A549 (cell line): ENCODE results near the gene BACE1. TPM values are rescaled to one million over a fixed set of nuclear protein-coding genes. Genes with fewer than 3 reads are reported as not detected.
A peak's percentile ranks its signal among the peaks of the same experiment; 100 is the strongest.

Experiments
- ATAC-seq, 2 experiments: fragments of 200-7000 bp in 1 of 2; fragments of >200 bp in 1 of 2; cut with Nextera tagmentation in 1 of 2; cut with Tn5 transposase in 1 of 2; 3 replicates each; pipeline versions ENCODE4 v1.8.0 to v1.9.1; 2018 to 2020; ENCODE audit warnings: mild to moderate bottlenecking in 1 of 2, moderate library complexity in 1 of 2
- CTCF ChIA-PET: fragments of 300-600 bp; sonication (Branson Sonifier 250); formaldehyde crosslinking; extraction: SDS; loops from one replicate; lab custom pipeline; 2021; ENCODE audit warnings: antibody characterized with exemption, inconsistent platforms; lab: Yijun Ruan, JAX
- POLR2A ChIA-PET: fragments of 350-600 bp; formaldehyde crosslinking; extraction: SDS; loops from one replicate; lab custom pipeline; 2021; ENCODE audit warnings: antibody characterized with exemption, inconsistent platforms; lab: Yijun Ruan, JAX
- DNase-seq, 2 experiments: peaks; one replicate each; pipeline versions ENCODE4 v3.0.0 to v3.0.0-alpha.2; 2011 to 2016; ENCODE audit warnings: low read depth in 1 of 2, low spot score in 1 of 2
- FAIRE-seq: peaks from 2 replicates; lab custom pipeline; 2011; peaks lifted over from hg19 to GRCh38; lab: Jason Lieb, UNC
- H3K27ac ChIP-seq, 2 experiments: fragments of >200 bp; sonication (Bioruptor Twin); formaldehyde crosslinking; 3 replicates each; pipeline ENCODE4 v1.5.1; 2016 to 2017
- H3K4me1 ChIP-seq: fragments of >200 bp; sonication (Bioruptor Twin); formaldehyde crosslinking; 3 replicates; pipeline ENCODE4 v1.6.1; 2016
- H3K4me2 ChIP-seq: fragments of >200 bp; sonication (Bioruptor Twin); formaldehyde crosslinking; 3 replicates; pipeline ENCODE4 v1.6.1; 2016
- H3K4me3 ChIP-seq: fragments of >200 bp; sonication (Bioruptor Twin); formaldehyde crosslinking; 3 replicates; pipeline ENCODE4 v1.5.1; 2016
- H3K9me3 ChIP-seq: fragments of >200 bp; sonication (Bioruptor Twin); formaldehyde crosslinking; 3 replicates; pipeline ENCODE4 v1.6.1; 2016
- CBX2 ChIP-seq: fragments of 200-600 bp; sonication (generic); IDR thresholded peaks from 2 replicates; pipeline ENCODE4 v1.6.1; 2016; ENCODE audit warnings: low read depth, mild to moderate bottlenecking, borderline replicate concordance
- CHD2 ChIP-seq: fragments of 150-350 bp; IDR thresholded peaks from 2 replicates; pipeline ENCODE4 v1.6.1; 2014; ENCODE audit warnings: low read length; ENCODE audit not compliant: partially characterized antibody
- CHD4 ChIP-seq: fragments of 200-600 bp; sonication (generic); IDR thresholded peaks from 2 replicates; pipeline ENCODE4 v1.6.1; 2016; ENCODE audit warnings: antibody characterized with exemption, mild to moderate bottlenecking, borderline replicate concordance
- E2F6 ChIP-seq: IDR thresholded peaks from 2 replicates; pipeline ENCODE4 v1.6.1; 2012; ENCODE audit warnings: low read depth, borderline replicate concordance
- EHF ChIP-seq: fragments of 250-450 bp; sonication (Bioruptor Pico); IDR thresholded peaks from 2 replicates; pipeline ENCODE4 v1.5.0; 2020; ENCODE audit warnings: mild to moderate bottlenecking
- ELK1 ChIP-seq: fragments of 150-350 bp; IDR thresholded peaks from 2 replicates; pipeline ENCODE4 v1.6.1; 2014; ENCODE audit warnings: low read depth, mild to moderate bottlenecking, low read length
- FOSB ChIP-seq: fragments of 250-450 bp; sonication (Bioruptor Pico); IDR thresholded peaks from 2 replicates; pipeline ENCODE4 v1.5.0; 2020; ENCODE audit warnings: mild to moderate bottlenecking, moderate library complexity
- FOSL2 ChIP-seq, 2 experiments: fragments of 450-650 bp in 1 of 2; fragments of >200 bp in 1 of 2; sonication (Bioruptor Twin) in 1 of 2; formaldehyde crosslinking; IDR thresholded peaks; 2 replicates each; pipeline versions ENCODE4 v1.5.0 to v1.6.1; 2016 to 2020; ENCODE audit warnings: mild to moderate bottlenecking in 1 of 2, moderate library complexity in 1 of 2
- JUN ChIP-seq, 2 experiments: fragments of >200 bp; sonication (Bioruptor Twin); formaldehyde crosslinking; IDR thresholded peaks; 2 replicates in 1 of 2; 3 replicates in 1 of 2; pipeline ENCODE4 v1.6.1; 2016 to 2017
- MAFK ChIP-seq: fragments of 450-650 bp; IDR thresholded peaks from 2 replicates; pipeline ENCODE4 v1.6.1; 2014; ENCODE audit not compliant: partially characterized antibody
- MAX ChIP-seq: IDR thresholded peaks from 2 replicates; pipeline ENCODE4 v1.6.1; 2012
- MYC ChIP-seq: IDR thresholded peaks from 2 replicates; pipeline ENCODE4 v1.6.1; 2012; ENCODE audit warnings: mild to moderate bottlenecking, inconsistent platforms, low read length, improper control_type of control experiment, borderline replicate concordance
- NFE2L2 ChIP-seq: fragments of 150-350 bp; conservative IDR thresholded peaks from 2 replicates; pipeline ENCODE4 v1.6.1; 2014; ENCODE audit warnings: low read length
- NPAS2 ChIP-seq: fragments of 250-450 bp; sonication (Bioruptor Pico); IDR thresholded peaks from 2 replicates; pipeline ENCODE4 v1.8.0; 2022; ENCODE audit warnings: mild to moderate bottlenecking, moderate library complexity, borderline replicate concordance
- PBX3 ChIP-seq: IDR thresholded peaks from 2 replicates; pipeline ENCODE4 v1.6.1; 2012
- POLR2A ChIP-seq: IDR thresholded peaks from 2 replicates; pipeline ENCODE4 v1.6.1; 2012; ENCODE audit warnings: mild to moderate bottlenecking, low read length
- POLR2AphosphoS2 ChIP-seq: conservative IDR thresholded peaks from 2 replicates; pipeline ENCODE4 v1.6.1; 2012; ENCODE audit warnings: low read length, improper control_type of control experiment, inconsistent platforms
- RCOR1 ChIP-seq: fragments of 150-350 bp; IDR thresholded peaks from 2 replicates; pipeline ENCODE4 v1.6.1; 2014; ENCODE audit warnings: antibody characterized with exemption, low read length, low read depth
- REST ChIP-seq: fragments of 200-600 bp; sonication (generic); IDR thresholded peaks from 2 replicates; pipeline ENCODE4 v1.6.1; 2016; ENCODE audit warnings: antibody characterized with exemption, mild to moderate bottlenecking, moderate library complexity
- RFX5 ChIP-seq: fragments of 450-650 bp; IDR thresholded peaks from 2 replicates; pipeline ENCODE4 v1.7.1; 2014; ENCODE audit warnings: antibody characterized with exemption, mild to moderate bottlenecking, moderate library complexity
- RNF2 ChIP-seq: fragments of 200-600 bp; sonication (generic); IDR thresholded peaks from 2 replicates; pipeline ENCODE4 v1.6.1; 2016; ENCODE audit warnings: low read depth, mild to moderate bottlenecking, antibody characterized with exemption, moderate library complexity, borderline replicate concordance
- SMC3 ChIP-seq: fragments of >200 bp; sonication (Bioruptor Twin); formaldehyde crosslinking; IDR thresholded peaks from 3 replicates; pipeline ENCODE4 v1.6.1; 2018; ENCODE audit warnings: inconsistent platforms
- TFCP2L1 ChIP-seq: fragments of 250-450 bp; sonication (Bioruptor Pico); IDR thresholded peaks from 2 replicates; pipeline ENCODE4 v1.5.0; 2021; ENCODE audit warnings: mild to moderate bottlenecking
- TP53 ChIP-seq: fragments of 250-450 bp; sonication (Bioruptor Pico); IDR thresholded peaks from 2 replicates; pipeline ENCODE4 v1.5.0; 2021; ENCODE audit warnings: mild to moderate bottlenecking, moderate library complexity
- WGBS: methylation state at CpG from one replicate; pipeline ENCODE4 v1.1.6; 2017; ENCODE audit errors: missing lambda C conversion rate; 5-methylcytosine and 5-hydroxymethylcytosine counted together
- polyA plus RNA-seq, 4 experiments: library from polyadenylated mRNA; depleted of rRNA in 3 of 4; stranded (reverse); fragments of >200 nt; fragmentation: RNase III in 1 of 4; extraction: RNeasy Plus Mini Kit Qiagen cat#74134 plus additional on column Dnase treatment in 1 of 4; gene quantifications; 2 replicates in 3 of 4; 3 replicates in 1 of 4; pipeline ENCODE4 v1.2.3, GENCODE V29; 2011 to 2017

The BACE1 gene
- polyA plus RNA-seq, 2 of the 4 experiments (the other 2 are of a cell fraction), result 6.1 to 7.8 TPM

- H3K4me3 ChIP-seq, result no peak overlapping the region
- ATAC-seq, result no peak
- ChIA-PET POLR2A (no interaction called here), CTCF (no interaction called here)
- H3K9me3 ChIP-seq, result no peaks in the 10 kb centered on the region
- 98% methylated on average over 4 of the region's 7 CpGs for WGBS
- peak overlapping the region in 1 of 2 experiments; percentile 26; a peak in 1 of 6 replicates for H3K27ac ChIP-seq
- H3K4me2 ChIP-seq, result no peak overlapping the region
- TF ChIP-seq RCOR1, result no peak
- TF ChIP-seq FOSB (CRISPR knock-in tag), result no peak
- no peak for TF ChIP-seq MAX
- TF ChIP-seq CHD4, result no peak
- TF ChIP-seq TP53 (CRISPR knock-in tag), result no peak
- TF ChIP-seq POLR2A, result no peak
- TF ChIP-seq TFCP2L1 (CRISPR knock-in tag), result no peak
- no peak for TF ChIP-seq RFX5
- TF ChIP-seq MAFK, result no peak
- TF ChIP-seq EHF (CRISPR knock-in tag), result no peak
- TF ChIP-seq CHD2, result no peak
- H3K4me1 ChIP-seq, result 0 out of 3 replicates have a peak, but pooled peaks cover 7% of the 10 kb centered on the region
- no peak for DNase-seq
- FAIRE-seq, result no peak
Observed at GRCh38 chr11:117281869-117282268, 34.2 kb downstream of the BACE1 start.

- 0 out of 3 replicates have a peak, but pooled peaks cover 7% of the 10 kb centered on the region for H3K4me1 ChIP-seq
- DNase-seq, result peak in 1 of 2 experiments; percentile 11
- no peaks in the 10 kb centered on the region for H3K9me3 ChIP-seq
- 52% methylated on average over 6 of the region's 6 CpGs for WGBS
- H3K27ac ChIP-seq, result peak overlapping the region in 1 of 2 experiments; percentile 62; a peak in 3 of 6 replicates
- FAIRE-seq, result no peak
- no peak overlapping the region for H3K4me3 ChIP-seq
- TF ChIP-seq RFX5 (no peak), FOSL2 (IDR thresholded peaks at IDR 0.05) (peak; percentile 7; the same call in 1 of the 2 replicates), FOSL2 (CRISPR knock-in tag; IDR thresholded peaks at IDR 0.05) (peak; percentile 60)
- peak; percentile 34 to 61; a peak in 3 of 6 replicates for ATAC-seq
- CTCF ChIA-PET, result no interaction called here
- POLR2A ChIA-PET, result no interaction called here
- H3K4me2 ChIP-seq, result no peak overlapping the region
Observed at GRCh38 chr11:117281159-117281558, 34.9 kb downstream of the BACE1 start.

- POLR2A ChIA-PET, result no interaction called here
- Histone ChIP-seq H3K4me1 (0 out of 3 replicates have a peak, but pooled peaks cover 7% of the 10 kb centered on the region), H3K9me3 (no peaks in the 10 kb centered on the region), H3K4me2 (no peak overlapping the region), H3K4me3 (no peak overlapping the region), H3K27ac (no peak overlapping the region)
- FAIRE-seq, result no peak
- no peak for DNase-seq
- ATAC-seq, result no peak
- 90% methylated on average over 4 of the region's 4 CpGs for whole genome bisulfite sequencing
- TF ChIP-seq RNF2 (no peak), FOSL2 (IDR thresholded peaks at IDR 0.05) (no peak), FOSL2 (CRISPR knock-in tag; IDR thresholded peaks at IDR 0.05) (no peak), NPAS2 (CRISPR knock-in tag) (no peak), CHD4 (no peak), MYC (no peak), SMC3 (no peak), EHF (CRISPR knock-in tag) (no peak), FOSB (CRISPR knock-in tag) (no peak), POLR2AphosphoS2 (no peak), E2F6 (no peak), JUN (IDR thresholded peaks at IDR 0.05) (no peak), PBX3 (no peak), NFE2L2 (no peak), REST (no peak), TP53 (CRISPR knock-in tag) (no peak), CBX2 (no peak), ELK1 (no peak)
- CTCF ChIA-PET, result interaction anchor here (0.8 kb wide), 1 partner anchor 8 kb away, joined by 3 read pairs; no protein-coding TSS in a partner anchor
Observed at GRCh38 chr11:117279711-117280376, 36.2 kb downstream of the BACE1 start.
